Measurements from ENCODE around the gene FBXO10.
"Not testable (repeated sequence)": the region's sequence is repeated elsewhere in the genome, so short reads cannot be mapped to it uniquely, and the experiment has no call there.

Gene FBXO10

DNA sequence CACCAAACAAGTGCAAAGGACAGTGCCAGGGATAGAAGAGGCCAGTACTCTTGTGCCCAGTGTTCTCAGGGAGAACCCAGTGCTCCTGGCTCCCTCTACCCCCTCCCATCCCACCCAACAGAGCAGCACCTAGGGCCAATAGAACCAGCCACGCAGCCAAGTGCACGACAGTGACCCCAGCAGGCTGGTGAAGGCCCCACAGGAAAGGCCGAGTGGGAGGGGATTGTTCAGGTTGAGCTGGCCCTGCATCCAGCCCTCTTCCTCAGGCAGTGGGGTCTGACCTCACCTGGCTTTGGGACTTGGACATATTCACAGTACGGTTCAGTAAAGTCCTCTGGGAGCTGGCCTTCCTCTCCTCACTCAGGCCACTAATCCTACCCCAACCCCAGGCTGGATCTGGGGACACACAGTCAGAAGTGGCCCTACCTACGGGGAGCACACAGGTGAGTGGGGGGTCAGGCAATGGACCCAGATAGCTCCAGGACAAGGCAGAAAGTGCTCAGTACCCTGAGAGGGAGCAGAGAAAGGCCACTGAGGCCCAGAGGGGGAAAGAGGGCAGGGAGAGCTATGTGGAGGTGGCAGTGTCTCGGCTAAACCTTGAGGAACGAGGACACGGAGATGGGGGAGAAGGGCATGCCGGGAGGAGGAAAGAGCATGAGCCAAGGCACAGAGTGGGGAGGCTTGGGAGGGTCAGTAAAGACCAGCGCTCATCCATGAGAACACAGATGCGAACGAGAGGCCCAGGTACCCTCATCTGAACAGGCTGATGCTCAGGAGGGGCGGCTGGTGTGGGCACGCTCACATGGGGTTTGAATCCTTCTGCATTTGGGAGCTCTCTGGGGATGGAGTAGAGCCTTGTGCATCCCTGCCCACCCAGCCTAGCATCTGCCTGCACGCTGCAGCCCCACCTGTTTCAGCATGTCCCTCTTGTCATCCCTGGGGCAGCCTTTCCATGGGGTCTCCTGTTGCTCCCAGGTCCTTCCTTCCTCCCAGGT, 64.9 kb downstream of the FBXO10 start:
- no peak for DNase-seq (ENCODE audit: low read depth in 3 of 3)

DNA sequence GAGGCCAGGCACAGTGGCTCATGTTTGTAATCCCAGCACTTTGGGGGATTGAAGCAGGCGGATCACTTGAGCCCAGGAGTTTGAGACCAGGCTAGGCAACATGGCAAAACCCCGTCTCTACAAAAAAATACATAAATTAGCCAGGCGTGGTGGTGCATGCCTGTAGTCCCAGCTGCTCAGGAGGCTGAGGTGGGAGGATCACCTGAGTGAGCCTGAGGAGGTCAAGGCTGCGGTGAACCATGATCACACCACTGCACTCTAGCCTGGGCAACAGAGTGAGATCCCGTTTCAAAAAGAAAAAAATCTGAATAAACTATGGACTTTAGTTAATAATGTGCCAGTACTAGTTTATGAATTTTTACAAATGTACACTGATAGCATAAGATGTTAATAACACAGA, 66.1 kb downstream of the FBXO10 start:
- DNase-seq (ENCODE audit: low read depth in 3 of 3) = not testable (repeated sequence)

DNA sequence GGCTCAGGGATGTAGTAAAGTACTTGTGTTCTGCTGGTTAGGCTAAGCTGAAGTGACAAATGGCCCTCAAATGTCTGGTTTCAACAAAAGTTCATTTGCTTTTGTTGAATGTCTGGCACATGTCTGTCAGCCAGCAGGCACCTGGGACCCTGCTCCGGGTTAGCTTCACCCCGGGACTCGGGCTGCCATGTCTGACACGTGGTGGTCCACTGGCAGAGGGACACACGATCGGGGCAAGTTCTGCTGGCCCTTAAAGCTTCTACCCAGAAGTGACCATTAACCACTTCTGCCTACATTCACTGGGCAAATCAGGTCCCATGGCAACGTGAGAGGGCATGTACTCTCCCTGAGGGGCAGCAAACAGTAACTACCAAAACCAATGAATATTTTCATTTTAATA, 66.6 kb downstream of the FBXO10 start:
- DNase-seq (ENCODE audit: low read depth in 3 of 3) = no peak

DNA sequence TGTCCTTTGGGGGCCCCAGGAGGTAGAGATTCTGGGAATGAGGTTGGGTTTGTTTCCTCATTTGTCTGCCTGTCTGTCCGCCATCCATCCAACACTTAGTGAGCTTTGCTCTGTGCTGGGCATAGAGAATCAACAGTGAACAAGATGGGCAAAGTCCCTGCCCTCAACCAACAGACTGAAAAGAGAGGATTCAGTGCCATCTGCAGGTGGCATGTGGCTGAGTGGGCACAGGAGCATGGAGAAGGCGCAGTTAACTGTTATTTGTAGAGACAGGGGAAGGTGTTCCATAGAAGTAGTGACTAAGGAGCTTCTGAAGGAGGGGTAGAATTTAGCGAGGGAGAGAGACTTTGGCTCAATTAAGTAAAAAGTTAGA, 67.4 kb downstream of the FBXO10 start:
- DNase-seq (ENCODE audit: low read depth in 3 of 3) = no peak

DNA sequence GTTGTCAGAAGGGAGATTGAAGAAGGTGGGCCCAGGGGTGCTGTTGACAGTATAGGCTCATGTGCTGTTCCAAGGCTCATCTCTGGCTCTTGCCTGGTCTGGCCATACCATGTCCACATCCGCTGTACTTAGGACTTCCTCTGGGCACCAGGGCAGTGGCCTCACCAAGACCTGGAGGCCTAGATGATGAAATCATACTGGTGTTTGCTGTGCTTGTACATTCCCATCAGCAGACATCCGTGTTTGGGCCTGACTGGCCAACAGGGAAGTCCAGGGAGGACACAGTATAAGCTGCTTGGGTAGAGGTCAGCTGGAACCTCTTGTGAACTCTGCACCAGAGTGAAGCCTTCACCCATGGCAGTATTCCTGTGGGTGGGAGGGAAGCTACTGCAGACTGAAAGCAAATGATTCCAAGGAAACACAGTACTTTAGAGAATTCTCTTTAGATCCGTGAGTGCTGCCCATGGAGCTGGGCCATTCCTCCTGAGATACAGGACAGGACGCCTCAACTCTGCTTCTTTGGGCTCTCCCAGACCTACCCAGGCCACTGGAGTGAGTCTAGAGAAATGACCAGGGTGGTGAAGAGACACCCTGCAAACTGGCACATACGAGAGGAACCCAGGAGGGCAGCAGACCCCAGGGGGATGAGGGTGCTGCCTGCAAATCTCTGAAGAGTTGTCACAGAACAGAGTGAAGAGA, 67.9 kb downstream of the FBXO10 start:
- no peak for DNase-seq (ENCODE audit: low read depth in 3 of 3)

DNA sequence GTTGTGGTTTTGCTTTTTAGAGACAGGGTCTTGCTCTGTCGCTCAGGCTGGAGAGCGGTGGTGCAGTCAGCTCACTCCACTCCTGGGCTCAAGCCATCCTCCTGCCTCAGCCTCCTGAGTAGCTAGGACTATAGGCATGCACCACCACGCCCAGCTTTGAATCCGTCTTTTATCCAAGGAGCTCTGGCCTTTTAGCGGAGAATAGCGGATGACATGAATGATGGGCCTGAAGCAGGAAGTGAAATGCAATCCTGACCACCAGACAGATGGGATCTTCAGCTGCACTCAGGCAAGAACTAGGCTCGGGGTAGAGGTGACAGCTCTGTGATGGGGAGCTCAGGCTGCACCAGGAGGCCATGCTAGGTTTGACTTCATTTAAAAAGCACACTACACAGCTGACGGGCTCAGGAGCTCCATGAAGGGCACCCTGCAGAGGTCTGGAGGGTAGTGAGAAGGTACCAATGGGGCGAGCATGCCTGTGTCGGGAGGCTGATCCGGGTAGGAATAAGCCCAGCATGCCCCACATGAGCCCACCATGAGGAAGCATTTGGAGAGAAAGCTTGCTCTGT, 68.5 kb downstream of the FBXO10 start:
- DNase-seq (ENCODE audit: low read depth in 3 of 3) = no peak

DNA sequence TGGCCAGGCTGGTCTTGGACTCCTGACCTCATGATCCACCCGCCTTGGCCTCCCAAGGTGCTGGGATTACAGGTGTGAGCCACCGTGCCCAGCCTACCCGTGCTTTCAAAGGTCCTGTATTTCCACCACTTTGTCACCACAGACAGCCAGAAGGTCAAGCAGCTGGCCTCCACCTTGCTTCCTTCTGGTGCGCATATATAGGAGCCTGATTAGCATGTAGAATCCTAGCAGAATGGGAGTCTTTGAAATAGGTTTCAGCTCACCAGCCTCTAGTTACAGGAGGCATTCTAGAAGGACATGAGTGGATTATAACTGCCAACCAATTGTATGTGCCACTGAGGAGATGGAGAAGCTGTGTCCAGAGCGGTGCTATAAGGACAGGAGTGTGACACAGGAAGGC, 71.6 kb downstream of the FBXO10 start:
- DNase-seq (ENCODE audit: low read depth in 3 of 3) = no peak

DNA sequence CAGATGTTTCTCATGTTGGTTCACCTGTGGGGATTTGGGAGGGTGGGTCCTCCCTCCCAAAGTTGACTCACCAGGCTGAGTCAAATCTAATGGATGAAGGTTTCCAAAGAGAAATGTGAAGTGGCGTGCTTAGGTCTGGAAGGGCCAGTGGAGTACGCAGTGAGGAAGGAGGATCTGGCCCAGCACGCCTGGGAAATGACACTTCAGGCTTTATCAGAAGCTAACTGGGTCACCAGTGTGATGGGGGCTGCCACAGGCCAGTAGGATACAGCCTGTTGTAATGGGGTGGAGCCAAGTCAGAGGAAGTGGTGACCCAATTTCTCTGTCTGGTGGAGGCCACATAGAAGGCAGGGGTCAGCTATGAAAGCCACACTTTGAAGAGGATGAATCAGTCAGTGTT, 72.4 kb downstream of the FBXO10 start:
- no peak for DNase-seq (ENCODE audit: low read depth in 3 of 3)

DNA sequence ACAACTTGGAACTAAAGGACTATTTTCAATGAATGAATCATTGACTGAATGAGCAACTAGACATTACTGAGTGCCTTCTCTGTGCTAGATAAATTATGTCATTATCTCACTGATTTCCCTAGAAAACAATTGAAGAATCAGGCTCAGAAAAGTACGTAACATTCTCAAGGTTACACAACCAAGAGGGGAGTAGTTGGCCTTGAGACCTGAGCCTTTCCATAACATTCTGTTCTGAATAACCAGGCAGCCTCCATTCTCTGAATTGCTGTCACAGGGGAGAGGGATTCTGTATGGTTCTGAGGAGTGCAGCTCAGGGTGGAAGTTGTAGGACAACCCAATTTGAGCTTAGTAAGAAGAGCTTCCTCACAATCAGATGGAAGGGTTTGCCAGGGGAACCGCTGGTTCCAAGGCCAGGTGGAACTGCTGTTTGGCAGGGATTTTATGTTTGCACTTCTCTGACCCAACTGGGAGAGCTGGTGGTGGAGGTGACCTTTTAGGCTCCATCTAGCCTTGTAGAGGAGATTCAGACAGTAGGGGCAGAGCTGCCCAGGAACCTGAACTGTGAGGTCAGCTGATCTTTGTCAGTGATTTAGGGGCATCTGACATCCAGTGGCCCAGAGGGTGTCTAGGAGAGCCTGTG, 74.1 kb downstream of the FBXO10 start:
- DNase-seq (ENCODE audit: low read depth in 3 of 3) = no peak

DNA sequence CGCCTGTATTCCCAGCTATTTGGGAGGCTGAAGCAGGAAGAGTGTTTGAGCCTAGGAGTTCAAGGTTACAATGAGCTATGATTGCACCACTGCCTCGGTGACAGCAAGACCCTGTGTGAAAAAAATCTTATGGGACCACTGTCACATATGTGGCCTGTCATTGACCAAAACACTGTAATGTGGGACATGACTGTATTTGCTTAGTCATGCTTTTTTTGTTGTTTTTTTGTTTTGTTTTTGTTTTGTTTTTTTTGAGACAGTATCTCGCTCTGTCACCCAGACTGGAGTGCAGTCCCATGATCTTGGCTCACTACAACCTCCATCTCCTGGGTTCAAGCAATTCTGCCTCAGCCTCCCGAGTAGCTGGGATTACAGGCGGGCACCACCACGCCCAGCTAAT, 76.9 kb downstream of the FBXO10 start:
- DNase-seq (ENCODE audit: low read depth in 3 of 3) = no peak

DNA sequence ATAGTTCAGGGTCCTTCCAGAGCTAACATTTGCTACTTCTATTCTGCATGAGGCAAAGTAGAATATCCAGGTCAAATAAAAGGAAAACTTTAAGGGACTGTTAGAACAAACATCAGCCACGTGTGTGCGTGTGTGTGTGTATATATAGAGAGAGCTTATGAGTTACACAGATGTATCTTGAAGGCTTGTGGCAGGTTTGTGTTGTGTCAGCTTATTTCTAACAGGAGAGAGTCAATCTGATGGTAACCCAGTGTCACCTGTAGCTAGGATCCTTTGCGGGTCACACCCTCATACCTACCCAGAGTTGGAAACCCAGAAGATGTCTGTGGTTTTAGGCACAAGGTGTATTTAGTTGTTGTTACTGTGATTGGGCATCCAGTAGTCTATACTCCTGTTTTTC, 77.7 kb downstream of the FBXO10 start:
- no peak for DNase-seq (ENCODE audit: low read depth in 3 of 3)

DNA sequence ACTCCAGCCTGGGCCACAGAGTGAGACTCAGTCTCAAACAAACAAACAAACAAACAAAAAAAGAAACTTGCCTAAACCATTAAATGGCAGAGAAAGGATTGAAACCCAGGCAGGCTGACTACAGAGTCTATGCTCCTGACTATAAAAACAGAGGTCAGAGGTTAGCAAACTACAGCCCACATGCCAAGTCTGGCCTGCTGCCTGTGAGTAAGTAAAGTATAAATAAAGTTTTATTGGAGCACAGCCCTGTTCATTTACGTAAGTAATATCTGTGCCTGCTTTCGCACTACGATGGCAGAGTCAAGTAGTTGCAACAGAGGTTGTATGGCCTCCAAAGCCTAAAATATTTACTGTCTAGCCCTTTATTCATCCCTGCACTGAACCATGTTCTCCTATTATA, 78.9 kb downstream of the FBXO10 start:
- DNase-seq (ENCODE audit: low read depth in 3 of 3) = no peak

DNA sequence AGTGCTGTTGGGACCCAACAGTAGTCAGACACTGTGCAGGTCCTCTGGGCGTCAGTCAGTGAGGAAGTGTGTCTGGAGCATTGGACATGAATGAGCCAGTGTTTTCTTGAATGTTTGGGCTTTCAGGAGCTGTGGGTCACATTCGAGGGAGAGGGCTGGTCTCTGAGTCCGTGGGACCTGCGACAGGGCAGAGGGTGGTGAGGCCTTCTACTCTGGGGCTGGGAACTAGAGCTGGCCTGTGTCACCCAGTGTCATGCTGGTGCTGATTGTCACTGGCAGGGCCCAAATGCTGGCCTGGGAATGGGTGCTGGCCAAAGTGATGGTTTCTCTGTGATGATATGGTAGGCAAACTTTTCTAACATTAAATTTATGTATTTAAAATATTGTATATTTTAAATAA, 80.2 kb downstream of the FBXO10 start:
- no peak for DNase-seq (ENCODE audit: low read depth in 3 of 3)

DNA sequence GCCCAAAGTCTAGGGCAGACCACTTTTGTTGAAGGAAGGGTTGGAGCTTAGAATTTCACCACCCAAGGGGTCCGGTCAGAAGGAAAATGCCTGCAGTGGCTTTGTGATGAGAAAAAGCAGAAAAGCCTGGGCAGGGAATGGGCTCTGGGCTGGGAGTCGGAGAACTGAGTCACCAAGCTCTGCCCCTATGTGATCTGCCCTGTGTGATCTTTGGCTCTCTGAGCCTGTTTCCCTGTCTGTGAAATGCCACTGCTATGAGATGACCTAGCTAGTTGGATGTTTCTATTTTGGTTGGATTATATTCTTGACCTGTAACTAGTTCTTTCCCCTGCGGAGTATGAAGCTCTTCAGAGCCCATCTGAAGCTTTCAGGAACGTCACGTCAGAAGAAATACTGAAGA, 80.6 kb downstream of the FBXO10 start:
- no peak for DNase-seq (ENCODE audit: low read depth in 3 of 3)

DNA sequence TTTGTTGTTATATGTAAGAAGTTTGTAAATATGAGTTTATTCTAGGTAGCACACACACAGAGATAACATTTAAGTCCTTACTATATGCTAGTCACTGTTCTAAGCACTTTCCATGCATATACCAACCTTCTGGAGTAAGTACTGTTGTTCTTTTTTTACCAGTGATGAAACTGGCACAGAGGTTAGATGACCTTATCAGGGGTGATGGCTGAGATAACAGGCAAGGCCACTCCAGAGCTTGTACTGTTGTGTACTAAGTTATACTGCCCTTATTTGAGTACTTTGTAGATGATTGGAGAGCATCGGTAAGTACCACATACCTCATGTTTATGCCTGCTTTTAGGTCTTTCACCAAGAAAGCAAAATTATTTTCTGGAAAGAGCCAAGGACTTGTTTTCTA, 84.2 kb downstream of the FBXO10 start:
- DNase-seq (ENCODE audit: low read depth in 3 of 3) = no peak

DNA sequence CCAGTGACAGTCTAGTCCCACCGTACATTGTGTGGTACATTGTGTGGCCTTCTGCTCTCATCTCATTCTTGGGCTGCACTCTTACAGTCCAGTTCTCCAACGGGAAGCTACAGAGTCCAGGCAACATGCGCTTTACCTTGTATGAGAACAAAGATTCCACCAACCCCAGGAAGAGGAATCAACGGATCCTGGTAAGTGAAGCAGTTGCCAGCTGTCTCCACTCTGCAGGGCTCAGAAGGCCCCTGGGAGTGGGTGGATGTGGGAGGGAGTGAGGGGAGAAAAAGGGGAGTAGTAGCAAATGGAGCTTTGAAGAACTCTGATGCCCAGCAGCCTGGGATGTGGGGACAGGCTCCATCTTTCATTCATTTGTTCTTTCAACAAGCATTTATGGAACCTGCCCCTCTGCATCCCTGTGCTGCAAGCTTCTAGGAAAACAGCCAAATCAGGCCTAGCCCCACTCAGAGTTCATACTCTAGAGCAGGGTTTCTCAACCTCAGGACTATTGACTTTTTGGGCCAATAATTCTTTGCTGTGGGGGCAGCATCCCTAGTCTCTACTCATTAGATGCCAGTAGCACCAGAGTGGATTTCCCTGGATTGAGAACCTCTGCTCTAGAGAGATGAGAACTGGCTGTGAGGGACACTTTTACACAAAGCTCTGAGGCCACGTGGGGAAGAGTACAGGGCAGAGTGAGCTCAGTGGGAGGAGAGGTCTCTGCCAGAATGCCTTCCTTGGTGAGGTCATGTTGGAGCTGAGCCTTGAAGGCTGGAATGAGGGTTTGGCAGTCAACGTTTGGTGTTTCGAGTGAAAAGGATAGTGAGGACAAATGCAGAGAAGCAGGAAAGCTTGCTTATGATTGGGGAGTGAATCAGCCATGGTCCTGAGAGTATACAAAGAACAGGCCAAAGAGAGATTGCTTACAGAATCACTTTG, 89.3 kb downstream of the FBXO10 start:
- no peak for DNase-seq (ENCODE audit: low read depth in 3 of 3)

DNA sequence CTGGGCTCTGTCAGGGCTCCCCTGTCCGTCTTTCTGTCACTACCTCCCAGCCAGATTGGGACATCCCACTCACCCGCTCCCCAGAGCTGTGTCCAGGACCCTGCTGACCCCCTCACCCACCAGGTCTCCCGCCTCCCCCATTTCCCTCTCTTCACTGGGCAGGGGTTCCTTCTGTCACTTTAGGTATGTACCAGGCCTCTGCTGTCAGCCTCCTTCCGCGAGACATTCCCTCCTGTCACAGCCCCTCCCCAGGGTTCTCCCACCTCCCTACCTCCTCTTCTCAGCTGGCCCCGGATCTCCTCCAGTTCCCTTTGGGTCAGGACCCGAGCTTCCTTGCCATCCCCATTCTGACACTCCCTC, 89.9 kb downstream of the FBXO10 start:
- DNase-seq (ENCODE audit: low read depth in 3 of 3) = peak in 1 of 3 donors; percentile 14

DNA sequence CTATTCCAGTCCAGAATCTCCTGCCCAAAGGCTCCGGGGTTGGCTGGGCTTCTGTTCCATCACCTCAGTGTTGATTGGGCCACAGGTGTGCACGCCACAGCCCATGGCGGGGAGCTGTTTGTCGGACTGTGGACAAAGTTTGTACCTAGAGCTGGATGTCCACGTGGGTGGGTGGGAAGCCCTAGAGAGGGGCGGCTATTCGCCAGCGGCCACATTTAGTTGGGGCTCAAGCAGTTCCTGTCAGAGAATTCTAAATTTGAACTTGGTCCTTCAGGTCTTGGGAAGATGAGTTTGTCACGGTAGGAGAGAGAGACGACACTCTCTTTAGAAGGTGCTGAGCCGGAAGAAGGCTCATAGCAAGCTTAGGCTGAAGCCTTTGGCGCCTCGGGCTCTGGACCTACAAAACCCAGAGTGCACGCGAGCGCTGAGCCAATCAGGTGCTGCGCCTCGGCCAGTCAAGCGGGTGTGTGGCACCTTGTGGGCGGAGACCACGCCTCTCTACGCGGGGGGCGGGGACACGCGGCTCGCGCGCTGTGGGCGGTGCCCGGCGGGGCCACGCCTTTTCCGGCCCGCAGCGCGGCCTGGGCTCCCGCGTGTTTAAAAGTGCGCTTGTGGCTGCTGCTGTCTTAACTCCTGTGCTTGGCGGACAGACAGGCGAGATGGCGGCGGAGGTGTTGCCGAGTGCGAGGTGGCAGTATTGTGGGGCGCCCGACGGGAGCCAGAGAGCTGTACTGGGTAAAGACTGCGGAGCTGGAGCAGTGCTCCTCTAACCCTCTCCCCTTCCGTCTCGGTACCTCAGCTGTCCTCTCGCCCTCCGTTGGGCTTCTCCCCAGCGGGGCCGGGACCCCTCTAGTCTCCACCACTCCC, 90.6 kb downstream of the FBXO10 start, which contains the start of gene POLR1E:
Gene POLR1E, plus strand, starts transcription at position 560 of the 867 bp plus-strand sequence. Its CDS starts 100 bp downstream, at position 660.
- peak; percentile 92 to 96 (median 94) for DNase-seq (ENCODE audit: low read depth in 3 of 3)

DNA sequence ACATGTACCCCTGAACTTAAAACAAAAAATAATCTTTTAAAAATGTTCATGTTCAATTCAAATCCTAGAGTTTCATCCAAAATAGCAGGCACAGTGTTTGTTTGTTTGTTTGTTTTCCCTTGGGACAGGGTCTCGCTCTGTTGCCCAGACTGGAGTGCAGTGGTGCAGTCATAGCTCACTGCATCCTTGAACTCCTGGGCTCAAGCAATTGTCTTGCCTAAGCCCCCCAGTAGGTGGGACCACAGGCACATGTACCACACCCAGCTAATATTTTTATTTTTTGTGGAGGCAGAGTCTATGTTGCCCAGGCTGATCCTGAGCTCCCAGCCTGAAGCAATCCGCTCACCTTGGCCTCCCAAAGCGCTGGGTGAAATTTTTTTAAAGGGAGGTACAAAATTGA, 95.4 kb downstream of the FBXO10 start:
- DNase-seq (ENCODE audit: low read depth in 3 of 3) = no peak

DNA sequence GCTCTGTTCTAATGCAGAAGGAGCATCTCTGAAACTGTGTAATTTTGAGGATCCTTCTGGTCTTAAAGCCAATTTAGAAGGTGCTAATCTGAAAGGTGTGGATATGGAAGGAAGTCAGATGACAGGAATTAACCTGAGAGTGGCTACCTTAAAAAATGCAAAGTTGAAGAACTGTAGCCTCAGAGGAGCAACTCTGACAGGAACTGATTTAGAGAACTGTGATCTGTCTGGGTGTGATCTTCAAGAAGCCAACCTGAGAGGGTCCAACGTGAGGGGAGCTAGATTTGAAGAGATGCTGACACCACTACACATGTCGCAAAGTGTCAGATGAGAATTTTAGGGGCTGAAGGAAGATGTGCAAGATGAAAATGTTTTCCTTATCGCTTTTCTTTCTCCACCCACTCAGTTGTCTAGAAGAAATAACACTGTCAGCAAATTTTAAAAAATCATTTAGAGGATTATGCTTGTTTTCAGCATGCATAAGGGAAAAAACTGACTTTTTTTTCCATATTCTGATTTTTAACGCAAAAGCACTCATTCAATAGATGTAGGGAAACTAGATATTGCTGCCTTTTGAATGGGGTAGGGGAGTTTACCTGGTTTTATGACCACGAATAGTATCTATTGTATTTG, 98.1 kb downstream of the FBXO10 start:
- not testable (repeated sequence) for DNase-seq (ENCODE audit: low read depth in 3 of 3)

Measured in stimulated activated CD4-positive, alpha-beta T cell treated with anti-CD3 and anti-CD28 coated beads, TNF-alpha, amount 100 ng/mL, for 48 hours (primary cell).